Thoracic aorta (tissue), 2 donors: ENCODE results near the gene COX5B. TPM values are rescaled to one million over a fixed set of nuclear protein-coding genes. Genes with fewer than 3 reads are reported as not detected.

Experiments used
- ATAC-seq: fragments of 150-250 bp; one replicate; pipeline ENCODE4 v1.8.0; 2017; ENCODE audit warnings: low read depth; ENCODE audit not compliant: insufficient number of reproducible peaks, low FRiP score
- DNase-seq: peaks from one replicate; pipeline ENCODE4 v3.0.0-alpha.2; 2020; ENCODE audit warnings: low spot score
- H3K27ac ChIP-seq, 2 donors: fragments of 200-600 bp; sonication (generic); 1 replicate in 1 of 2; 2 replicates in 1 of 2; pipeline ENCODE4 v1.5.1; 2016; ENCODE audit warnings: mild to moderate bottlenecking in 2 of 2, moderate library complexity in 2 of 2
- H3K27me3 ChIP-seq: fragments of 200-600 bp; sonication (generic); replicated peaks from 2 replicates; pipeline ENCODE4 v1.6.0; 2016; ENCODE audit warnings: mild to moderate bottlenecking; ENCODE audit not compliant: insufficient read depth
- H3K36me3 ChIP-seq: fragments of 200-600 bp; sonication (generic); one replicate; pipeline ENCODE4 v1.5.1; 2016
- H3K4me1 ChIP-seq, 2 donors: fragments of 200-600 bp; sonication (generic); 1 replicate in 1 of 2; 2 replicates in 1 of 2; pipeline versions ENCODE4 v1.5.1 to v1.6.0; 2016; ENCODE audit warnings: low read depth in 2 of 2, mild to moderate bottlenecking in 1 of 2; ENCODE audit not compliant: control insufficient read depth in 1 of 2
- H3K4me3 ChIP-seq: fragments of 200-600 bp; sonication (generic); 2 replicates; pipeline ENCODE4 v1.5.1; 2016; ENCODE audit warnings: mild to moderate bottlenecking
- H3K9me3 ChIP-seq: fragments of 200-600 bp; sonication (generic); 2 replicates; pipeline ENCODE4 v1.5.1; 2016
- CTCF ChIP-seq: fragments of 200-600 bp; sonication (generic); IDR thresholded peaks from one replicate; pipeline ENCODE4 v1.5.1; 2019; ENCODE audit warnings: antibody characterized with exemption
- total RNA-seq, 2 donors: library from RNA; depleted of rRNA; stranded (reverse); fragments of >200 nt; gene quantifications; one replicate each; pipeline versions ENCODE4 v1.1.0 to v1.2.3, GENCODE V29; 2016

Gene COX5B
- total RNA-seq, 2 donors from 2014 or later, result 102 to 198 TPM

- no peak overlapping the region for H3K27ac ChIP-seq
- peaks cover 14 to 29% of the 10 kb centered on the region in 2 donors for H3K4me1 ChIP-seq
- H3K9me3 ChIP-seq, result no peaks in the 10 kb centered on the region
- DNase-seq (no peak), ATAC-seq (no peak)
- H3K4me3 ChIP-seq, result no peak overlapping the region
- no peak for TF ChIP-seq CTCF
- H3K27me3 ChIP-seq, result no peaks in the 10 kb centered on the region
- H3K36me3 ChIP-seq, result peaks cover 35% of the 10 kb centered on the region
Measured at GRCh38 chr2:97657986-97658690, 12.3 kb downstream of the COX5B start.

GRCh38 chr2:97658691-97659157 is 12.9 kb downstream of the COX5B start:
- H3K27ac ChIP-seq, result no peak overlapping the region
- H3K4me3 ChIP-seq, result no peak overlapping the region
- H3K4me1 ChIP-seq, result peaks cover 14 to 29% of the 10 kb centered on the region in 2 donors
- DNase-seq, result no peak
- peaks cover 35% of the 10 kb centered on the region for H3K36me3 ChIP-seq
- H3K9me3 ChIP-seq, result no peaks in the 10 kb centered on the region
- TF ChIP-seq CTCF, result no peak
- no peak for ATAC-seq
- no peaks in the 10 kb centered on the region for H3K27me3 ChIP-seq

- DNase-seq (no peak), ATAC-seq (no peak)
- no peaks in the 10 kb centered on the region for H3K27me3 ChIP-seq
- TF ChIP-seq CTCF, result no peak
- H3K27ac ChIP-seq, result no peak overlapping the region
- H3K4me1 ChIP-seq, result peaks cover 14 to 29% of the 10 kb centered on the region in 2 donors
- peaks cover 35% of the 10 kb centered on the region for H3K36me3 ChIP-seq
- no peaks in the 10 kb centered on the region for H3K9me3 ChIP-seq
- H3K4me3 ChIP-seq, result no peak overlapping the region
Measured at GRCh38 chr2:97659256-97660043, 13.6 kb downstream of the COX5B start.

GRCh38 chr2:97660044-97660774 is 14.3 kb downstream of the COX5B start:
- peaks cover 35% of the 10 kb centered on the region for H3K36me3 ChIP-seq

More at GRCh38 chr2:97660044-97660774, 14.3 kb downstream of the COX5B start:
- no peaks in the 10 kb centered on the region for H3K9me3 ChIP-seq
- peaks cover 14 to 33% of the 10 kb centered on the region in 2 donors for H3K4me1 ChIP-seq
- no peaks in the 10 kb centered on the region for H3K27me3 ChIP-seq
- H3K27ac ChIP-seq, result no peak overlapping the region
- DNase-seq (no peak), ATAC-seq (no peak)
- no peak for TF ChIP-seq CTCF
- H3K4me3 ChIP-seq, result no peak overlapping the region
